GM18520 (cell line): ENCODE data around the gene PDPK1.
A peak's percentile ranks its signal among the peaks of the same experiment; 100 is the strongest.
"Not testable (repeated sequence)": the region's sequence is repeated elsewhere in the genome, so short reads cannot be mapped to it uniquely, and the experiment has no call there.

Source experiments
- ATAC-seq: cut with Tn5 transposase; IDR thresholded peaks from one replicate; pipeline ENCODE4 v1.9.1; 2021; ENCODE audit not compliant: unreplicated experiment

PDPK1 gene

GRCh38 chr16:2586241-2586640 is 48.4 kb downstream of the PDPK1 start:
- no peak for ATAC-seq

GRCh38 chr16:2586901-2587480 is 49.2 kb downstream of the PDPK1 start:
- no peak for ATAC-seq

DNA sequence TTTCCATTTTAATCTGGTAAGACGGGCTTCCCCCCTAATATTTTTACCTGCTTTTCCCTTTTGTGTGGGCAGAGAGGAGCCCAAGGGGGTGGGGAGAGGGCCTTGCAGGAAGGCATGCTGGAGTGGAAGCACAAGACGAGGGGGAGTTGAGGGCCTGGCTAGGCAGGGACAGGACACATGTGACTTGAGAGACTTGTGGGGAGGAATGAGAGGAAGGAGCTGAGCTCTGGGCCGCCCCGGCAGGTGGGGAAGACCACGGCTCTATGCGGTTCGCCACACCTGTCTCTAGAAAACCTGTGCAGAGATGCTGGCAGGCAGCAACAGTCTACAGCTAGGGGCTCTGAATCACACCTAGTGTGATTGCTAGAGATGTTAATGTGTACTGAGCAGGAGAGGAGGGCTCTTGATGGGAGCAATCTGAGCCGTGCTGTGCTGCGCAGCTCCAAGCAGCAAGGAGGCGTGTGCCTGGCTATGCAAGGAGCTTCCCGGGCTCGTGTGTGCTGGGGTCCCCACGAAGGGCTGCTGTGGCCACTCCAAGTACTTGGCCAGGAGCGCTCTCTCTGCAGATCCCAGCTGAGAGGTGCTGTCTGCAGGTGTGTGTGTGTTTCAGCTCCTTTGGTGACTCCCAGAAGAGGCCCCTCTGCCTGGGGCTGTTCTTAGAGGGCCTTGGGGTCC is 50.2 kb downstream of the PDPK1 start:
- no peak for ATAC-seq

DNA sequence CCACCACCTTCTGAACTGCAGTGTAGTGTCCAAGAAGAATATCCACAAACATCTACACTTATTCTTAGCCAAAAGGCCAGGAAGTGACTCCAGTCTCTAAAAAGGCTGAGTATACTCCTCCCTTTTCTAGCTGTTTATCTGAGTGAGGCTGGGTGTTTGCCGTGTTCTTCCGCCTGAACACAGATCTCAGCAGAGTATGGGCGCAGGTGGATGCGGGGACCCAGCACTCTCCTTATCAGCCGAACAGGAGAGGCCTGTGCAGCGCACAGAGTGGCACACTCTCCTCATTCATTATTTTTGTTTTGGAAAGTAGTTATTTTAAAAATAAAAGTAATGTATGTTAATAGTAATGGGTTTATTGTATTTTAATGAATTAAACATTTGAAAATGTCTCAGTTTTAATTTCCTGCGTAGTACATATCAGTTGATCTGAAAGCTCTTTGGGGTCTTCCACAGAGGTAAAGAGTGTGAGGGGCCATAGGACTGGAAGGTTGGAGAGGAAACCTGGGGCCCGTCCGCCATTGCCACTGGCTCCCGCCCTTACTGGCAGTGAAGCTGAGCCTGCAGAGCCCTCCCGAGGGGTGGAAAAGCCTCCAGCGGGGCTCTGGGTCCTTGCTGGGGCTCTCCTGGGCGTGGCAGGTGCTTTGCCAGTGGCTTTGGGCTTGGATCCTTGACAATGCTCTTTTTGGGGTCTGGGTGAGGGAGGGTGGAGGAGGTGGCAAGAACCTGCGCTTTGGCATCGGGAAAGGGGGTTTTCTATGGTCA is 53.8 kb downstream of the PDPK1 start:
- ATAC-seq, result no peak

- ATAC-seq, result no peak
Measured at GRCh38 chr16:2592786-2593185, 55.0 kb downstream of the PDPK1 start.

DNA sequence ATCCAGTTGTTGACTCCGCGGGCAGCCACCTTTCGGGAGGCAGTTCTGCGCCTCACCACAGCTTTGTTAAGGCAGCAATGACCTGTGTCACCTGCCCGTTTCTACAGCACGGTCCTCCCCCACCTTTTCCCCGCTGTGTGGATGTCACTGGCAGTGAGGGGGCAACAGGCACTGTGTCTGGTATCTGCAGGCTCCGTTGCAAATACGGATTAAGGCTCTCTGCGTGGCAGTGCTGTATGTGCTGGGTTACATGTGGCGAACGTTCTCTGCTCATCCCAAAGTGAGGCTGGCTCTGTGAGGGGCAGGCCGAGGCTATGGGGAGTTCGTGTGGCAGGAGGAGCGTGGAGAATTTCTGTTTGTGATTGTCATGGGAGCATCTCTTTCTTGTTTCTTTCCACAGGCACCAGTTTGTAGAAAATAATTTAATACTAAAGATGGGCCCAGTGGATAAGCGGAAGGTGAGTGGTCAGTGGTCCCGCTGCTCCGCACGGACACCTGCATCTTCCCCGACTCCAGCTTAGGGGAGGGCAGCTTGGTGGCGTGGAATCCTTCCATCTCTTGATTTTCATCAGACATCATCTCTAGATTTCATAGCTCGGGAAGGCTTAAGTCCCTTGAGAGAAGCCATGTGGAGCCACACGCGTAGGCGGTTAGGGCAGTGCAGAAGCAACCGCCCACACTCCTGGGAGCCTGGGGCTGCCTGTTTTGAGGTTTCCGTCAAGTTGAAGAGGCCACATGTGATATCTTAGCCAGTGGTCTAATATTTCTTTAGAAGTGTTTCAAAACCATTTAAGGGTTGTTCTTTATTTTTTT is 57.8 kb downstream of the PDPK1 start:
- ATAC-seq, result no peak

DNA sequence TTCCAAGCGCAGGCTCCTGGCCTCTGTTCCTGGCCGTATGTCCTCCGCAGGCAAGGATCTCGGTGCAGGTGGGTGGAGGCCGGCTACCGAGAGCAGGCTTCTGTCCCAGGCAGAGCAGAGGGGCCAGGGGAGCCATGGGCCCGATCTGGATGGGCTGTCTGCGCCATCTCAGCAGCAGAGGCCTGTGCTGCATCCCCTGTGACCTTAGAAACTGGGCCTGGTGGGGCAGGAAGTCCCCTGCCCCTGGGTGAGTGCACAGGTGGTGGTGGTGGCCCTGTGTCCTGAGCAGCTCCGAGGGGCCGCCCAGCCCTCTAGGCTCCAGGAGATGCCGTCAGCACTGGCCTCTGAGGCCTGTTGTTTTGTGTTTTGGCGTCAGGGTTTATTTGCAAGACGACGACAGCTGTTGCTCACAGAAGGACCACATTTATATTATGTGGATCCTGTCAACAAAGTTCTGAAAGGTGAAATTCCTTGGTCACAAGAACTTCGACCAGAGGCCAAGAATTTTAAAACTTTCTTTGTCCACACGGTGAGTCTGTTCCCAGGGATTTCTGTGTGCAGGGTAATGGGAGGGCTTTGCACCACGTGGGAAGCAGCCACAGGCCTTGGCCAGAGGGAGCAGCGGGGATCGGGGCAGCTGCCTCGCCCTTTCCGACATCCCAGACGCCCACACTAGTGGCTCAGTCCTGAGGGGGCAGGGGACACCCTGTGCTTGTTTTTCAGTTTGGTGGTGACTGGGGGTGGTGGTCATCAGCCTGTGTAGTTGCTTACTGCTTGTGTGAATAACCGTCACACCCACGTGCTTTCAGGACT is 59.1 kb downstream of the PDPK1 start:
- no peak for ATAC-seq

DNA sequence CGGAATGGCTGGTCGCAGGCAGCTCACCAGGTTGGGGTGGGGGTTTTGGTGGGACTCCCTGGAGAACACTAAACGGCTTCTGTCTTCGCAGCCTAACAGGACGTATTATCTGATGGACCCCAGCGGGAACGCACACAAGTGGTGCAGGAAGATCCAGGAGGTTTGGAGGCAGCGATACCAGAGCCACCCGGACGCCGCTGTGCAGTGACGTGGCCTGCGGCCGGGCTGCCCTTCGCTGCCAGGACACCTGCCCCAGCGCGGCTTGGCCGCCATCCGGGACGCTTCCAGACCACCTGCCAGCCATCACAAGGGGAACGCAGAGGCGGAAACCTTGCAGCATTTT is 59.7 kb downstream of the PDPK1 start:
- no peak for ATAC-seq

- no peak for ATAC-seq
Measured at GRCh38 chr16:2598133-2598641, 60.4 kb downstream of the PDPK1 start.

GRCh38 chr16:2598723-2599122 is 60.9 kb downstream of the PDPK1 start:
- no peak for ATAC-seq

GRCh38 chr16:2599165-2599564 is 61.3 kb downstream of the PDPK1 start:
- ATAC-seq, result not testable (repeated sequence)

GRCh38 chr16:2599785-2600184 is 62.0 kb downstream of the PDPK1 start:
- not testable (repeated sequence) for ATAC-seq

- not testable (repeated sequence) for ATAC-seq
Measured at GRCh38 chr16:2601301-2602025, 63.6 kb downstream of the PDPK1 start.

DNA sequence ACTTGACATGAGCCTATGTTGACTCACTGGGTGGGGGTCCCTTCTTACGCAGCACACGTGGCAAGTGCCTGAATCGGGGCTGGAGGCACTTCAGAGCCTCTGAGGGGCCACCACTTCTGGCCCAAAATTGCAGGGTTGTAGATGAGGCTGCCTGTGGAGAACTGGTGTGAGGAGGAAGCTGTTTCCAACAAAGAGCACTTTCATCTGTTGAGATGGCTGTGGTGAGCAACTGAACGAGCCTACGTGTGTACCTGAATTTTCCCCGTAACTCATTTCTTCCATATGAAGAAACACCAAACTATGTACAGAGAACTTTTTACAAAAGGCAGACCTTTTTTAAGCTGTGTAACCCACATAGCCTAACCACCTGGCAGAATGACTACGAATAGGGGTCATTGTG is 64.4 kb downstream of the PDPK1 start:
- not testable (repeated sequence) for ATAC-seq

- ATAC-seq, result peak; percentile 42
Measured at GRCh38 chr16:2603165-2604015, 65.6 kb downstream of the PDPK1 start.

DNA sequence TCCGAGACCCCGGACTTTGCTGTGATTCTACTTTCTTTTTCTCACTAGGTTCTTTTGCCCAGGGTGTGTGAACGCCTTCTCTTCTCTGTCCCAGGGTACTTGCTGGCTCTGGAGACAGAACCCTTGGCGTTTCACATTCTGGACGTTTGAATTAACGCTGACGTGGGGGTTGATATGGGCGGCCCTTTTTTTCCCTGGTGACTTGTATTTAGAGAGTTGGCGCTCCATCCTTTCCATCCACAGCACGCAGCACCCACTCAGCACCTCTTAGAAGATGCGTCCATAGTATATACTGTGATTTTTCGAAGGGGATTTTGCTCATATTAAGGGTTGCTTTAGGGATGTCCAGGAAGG is 66.2 kb downstream of the PDPK1 start:
- not testable (repeated sequence) for ATAC-seq

GRCh38 chr16:2606820-2607219 is 69.0 kb downstream of the PDPK1 start:
- not testable (repeated sequence) for ATAC-seq

GRCh38 chr16:2609345-2609744 is 71.5 kb downstream of the PDPK1 start:
- ATAC-seq, result not testable (repeated sequence)
